Inferior parietal cortex (tissue), 1 donor: ENCODE results near the gene ADPRM.
"Not testable (repeated sequence)": the region's sequence is repeated elsewhere in the genome, so short reads cannot be mapped to it uniquely, and the experiment has no call there.

Experiments
- DNase-seq: peaks from one replicate; pipeline ENCODE4 v3.0.0-alpha.2; 2016; ENCODE audit errors: extremely low spot score

Gene ADPRM

GRCh38 chr17:10699856-10700255 lies 2.5 kb downstream of the ADPRM start:
- no peak for DNase-seq

- DNase-seq = no peak
These were observed 5.2 kb downstream of the ADPRM start for GRCh38 chr17:10702574-10702973.

GRCh38 chr17:10705727-10706126 lies 8.3 kb downstream of the ADPRM start:
- no peak for DNase-seq

- DNase-seq = no peak
These were observed 15.9 kb downstream of the ADPRM start for GRCh38 chr17:10713318-10713717.

GRCh38 chr17:10716218-10716617 lies 18.8 kb downstream of the ADPRM start:
- DNase-seq = no peak

- DNase-seq = no peak
These were observed 21.2 kb downstream of the ADPRM start for GRCh38 chr17:10718547-10718946.

- DNase-seq = no peak
These were observed 27.3 kb downstream of the ADPRM start for GRCh38 chr17:10724546-10725195.

- no peak for DNase-seq
These were observed 27.9 kb downstream of the ADPRM start for GRCh38 chr17:10725262-10725661.

GRCh38 chr17:10726196-10726595 lies 28.8 kb downstream of the ADPRM start:
- no peak for DNase-seq

- DNase-seq = no peak
These were observed 29.8 kb downstream of the ADPRM start for GRCh38 chr17:10727192-10727591.

GRCh38 chr17:10728331-10728892 lies 31.0 kb downstream of the ADPRM start:
- no peak for DNase-seq

GRCh38 chr17:10729334-10730193 lies 32.2 kb downstream of the ADPRM start, which contains the start of gene TMEM220:
Gene TMEM220 (minus strand): TSS chr17:10730023. CDS start chr17:10729851, 172 bp downstream.
- DNase-seq = peak; percentile 39

- DNase-seq = not testable (repeated sequence)
These were observed 32.9 kb downstream of the ADPRM start for GRCh38 chr17:10730247-10730646.

- no peak for DNase-seq
These were observed 34.0 kb downstream of the ADPRM start for GRCh38 chr17:10731408-10731879.

GRCh38 chr17:10732121-10732520 lies 34.7 kb downstream of the ADPRM start:
- not testable (repeated sequence) for DNase-seq

GRCh38 chr17:10733666-10734065 lies 36.3 kb downstream of the ADPRM start:
- DNase-seq = no peak

- DNase-seq = no peak
These were observed 37.9 kb downstream of the ADPRM start for GRCh38 chr17:10735251-10735650.

GRCh38 chr17:10735821-10736220 lies 38.4 kb downstream of the ADPRM start:
- DNase-seq = no peak

GRCh38 chr17:10737168-10737622 lies 39.8 kb downstream of the ADPRM start:
- peak; percentile 76 for DNase-seq

- no peak for DNase-seq
These were observed 40.3 kb downstream of the ADPRM start for GRCh38 chr17:10737736-10738135.

GRCh38 chr17:10738521-10739258 lies 41.3 kb downstream of the ADPRM start:
- no peak for DNase-seq

GRCh38 chr17:10739386-10739785 lies 42.0 kb downstream of the ADPRM start:
- DNase-seq = no peak
